CD4-positive, alpha-beta T cell (primary cell): ENCODE results near the gene COA6. TPM values are rescaled to one million over a fixed set of nuclear protein-coding genes. Genes with fewer than 3 reads are reported as not detected.
A peak's percentile ranks its signal among the peaks of the same experiment; 100 is the strongest.

Experiments
- ATAC-seq: fragments of 200-7000 bp; cut with Tn5 transposase; one replicate; pipeline ENCODE4 v1.10.0; 2022; ENCODE audit warnings: mild to moderate bottlenecking; ENCODE audit not compliant: poor library complexity
- CTCF ChIA-PET: fragments of 350-600 bp; sonication (Branson Sonifier 250); formaldehyde crosslinking; loops from one replicate; lab custom pipeline; 2021; ENCODE audit warnings: antibody characterized with exemption, inconsistent platforms; lab: Charles Lee
- POLR2A ChIA-PET: fragments of 350-600 bp; sonication (Branson Sonifier 250); formaldehyde crosslinking; loops from one replicate; lab custom pipeline; 2021; ENCODE audit warnings: antibody characterized with exemption, inconsistent platforms; lab: Charles Lee
- DNase-seq, 14 experiments: peaks; one replicate each; pipeline ENCODE4 v3.0.0-alpha.2; 2013 to 2020; ENCODE audit warnings: mixed read lengths in 2 of 14
- H3K27ac ChIP-seq, 2 donors: one replicate each; pipeline versions ENCODE4 v1.5.1 to v1.7.0; 2013; ENCODE audit warnings: low read length in 2 of 2, low read depth in 1 of 2, mild to moderate bottlenecking in 1 of 2
- H3K27me3 ChIP-seq, 2 experiments: 1 replicate in 1 of 2; 2 replicates in 1 of 2; pipeline versions ENCODE4 v1.6.1 to v1.7.0; 2013; ENCODE audit warnings: low read length in 2 of 2, control low read depth in 1 of 2, mild to moderate bottlenecking in 1 of 2, moderate library complexity in 1 of 2; ENCODE audit not compliant: insufficient read depth in 2 of 2, control insufficient read depth in 1 of 2
- H3K36me3 ChIP-seq: one replicate; pipeline ENCODE4 v1.6.1; 2013; ENCODE audit warnings: low read length, control low read depth; ENCODE audit not compliant: insufficient read depth
- H3K4me1 ChIP-seq: one replicate; pipeline ENCODE4 v1.6.1; 2013; ENCODE audit warnings: low read length, control low read depth; ENCODE audit not compliant: insufficient read depth
- H3K4me3 ChIP-seq: one replicate; pipeline ENCODE4 v1.5.1; 2013; ENCODE audit warnings: mild to moderate bottlenecking, low read length, moderate library complexity
- H3K9me3 ChIP-seq, 2 experiments: 1 replicate in 1 of 2; 2 replicates in 1 of 2; pipeline versions ENCODE4 v1.6.1 to v1.7.0; 2013; ENCODE audit warnings: low read length in 2 of 2, mild to moderate bottlenecking in 2 of 2, control low read depth in 1 of 2, moderate library complexity in 1 of 2; ENCODE audit not compliant: control insufficient read depth in 1 of 2, insufficient read depth in 1 of 2
- H3K27ac Mint-ChIP-seq: one replicate; pipeline ENCODE4 v1.8.0; 2020; ENCODE audit warnings: mixed read lengths
- H3K27me3 Mint-ChIP-seq: one replicate; pipeline ENCODE4 v1.8.0; 2021; ENCODE audit warnings: mixed read lengths
- H3K36me3 Mint-ChIP-seq: one replicate; pipeline ENCODE4 v1.8.0; 2021; ENCODE audit warnings: low read depth, mixed read lengths
- H3K4me1 Mint-ChIP-seq: one replicate; pipeline ENCODE4 v1.8.0; 2021; ENCODE audit warnings: low read depth, mixed read lengths
- H3K4me3 Mint-ChIP-seq: one replicate; pipeline ENCODE4 v1.8.0; 2020; ENCODE audit warnings: mild to moderate bottlenecking, mixed read lengths
- H3K9me3 Mint-ChIP-seq: one replicate; pipeline ENCODE4 v1.8.0; 2020; ENCODE audit warnings: mixed read lengths
- CTCF ChIP-seq: fragments of 200-600 bp; IDR thresholded peaks from one replicate; pipeline ENCODE4 v1.8.0; 2022; ENCODE audit warnings: antibody characterized with exemption, mild to moderate bottlenecking
- intact Hi-C, 2 experiments: fragments of 100-400 bp; cut with DNase I in 1 of 2; cut with micrococcal nuclease in 1 of 2; formaldehyde crosslinking; loops; one replicate each; pipeline versions ENCODE4 v1.15.1 to v1.9.0; 2023 to 2025; cut with DNase I, micrococcal nuclease
- total RNA-seq, 174 experiments: library from RNA in 2 of 174; stranded (reverse) in 2 of 174; gene quantifications; one replicate each; pipeline ENCODE4 v1.2.3 and lab custom pipeline; 2021 to 2026

The COA6 gene
- total RNA-seq, 2 experiments from 2014 or later = 10.0 to 12.2 TPM

GRCh38 chr1:234371414-234371813 is 1.8 kb upstream of the COA6 start:
- Histone ChIP-seq H3K27ac (no peak overlapping the region), H3K9me3 (no peaks in the 10 kb centered on the region), H3K4me3 (no peak overlapping the region), H3K27me3 (no peaks in the 10 kb centered on the region), H3K4me1 (peaks cover 30% of the 10 kb centered on the region), H3K36me3 (peaks cover 10% of the 10 kb centered on the region)
- peak overlapping the region; percentile 99 for H3K27ac Mint-ChIP-seq
- intact Hi-C loops = loop anchor here (5.0 to 10.0 kb wide), 6 partner anchors 36 to 1131 kb away; partner anchors contain the start of genes TARBP1 (in 2 of the 2), ARID4B (in 1 of the 2), B3GALNT2 (in 1 of the 2) and GGPS1 (in 1 of the 2)
- H3K4me1 Mint-ChIP-seq = peaks cover 54% of the 10 kb centered on the region
- ChIA-PET CTCF (interaction anchor here (3.7 kb wide), 1 partner anchor 45 kb away, joined by 19 read pairs; no protein-coding TSS in a partner anchor), POLR2A (interaction anchor here (0.9 to 1.5 kb wide), 3 partner anchors 14 to 106 kb away, joined by 3 read pairs; no protein-coding TSS in a partner anchor)
- no peaks in the 10 kb centered on the region for H3K9me3 Mint-ChIP-seq
- peaks cover 33% of the 10 kb centered on the region for H3K36me3 Mint-ChIP-seq
- H3K27me3 Mint-ChIP-seq = no peaks in the 10 kb centered on the region
- TF ChIP-seq CTCF = no peak
- DNase-seq (no peak), ATAC-seq (no peak)
- H3K4me3 Mint-ChIP-seq = peak overlapping the region; percentile 36

- Histone ChIP-seq H3K36me3 (peaks cover 14% of the 10 kb centered on the region), H3K27me3 (no peaks in the 10 kb centered on the region), H3K4me3 (peak overlapping the region; percentile 79), H3K27ac (no peak overlapping the region), H3K9me3 (no peaks in the 10 kb centered on the region), H3K4me1 (peaks cover 33% of the 10 kb centered on the region)
- intact Hi-C loops = loop anchor here (5.0 to 10.0 kb wide), 6 partner anchors 35 to 1130 kb away; partner anchors contain the start of genes TARBP1 (in 2 of the 2), ARID4B (in 1 of the 2), B3GALNT2 (in 1 of the 2) and GGPS1 (in 1 of the 2)
- POLR2A ChIA-PET = interaction anchor here (1.1 to 2.8 kb wide), 12 partner anchors 12 to 788 kb away, joined by 3 to 54 read pairs (median 8); partner anchors contain the start of genes RBM34 and TARBP1
- CTCF ChIA-PET = interaction anchor here (1.0 to 3.7 kb wide), 4 partner anchors 37 to 1132 kb away, joined by 4 to 19 read pairs (median 5); partner anchors contain the start of gene B3GALNT2
- Mint-ChIP-seq H3K4me3 (peak overlapping the region; percentile 97), H3K36me3 (peaks cover 41% of the 10 kb centered on the region), H3K27me3 (no peaks in the 10 kb centered on the region), H3K9me3 (no peaks in the 10 kb centered on the region), H3K4me1 (peaks cover 57% of the 10 kb centered on the region), H3K27ac (peak overlapping the region; percentile 99)
- TF ChIP-seq CTCF = no peak
- ATAC-seq (no peak), DNase-seq (no peak)
Measured at GRCh38 chr1:234372011-234372757, 1.1 kb upstream of the COA6 start.

- Histone ChIP-seq H3K4me3 (peak overlapping the region; percentile 79), H3K36me3 (peaks cover 24% of the 10 kb centered on the region), H3K27ac (peak overlapping the region; percentile 95 to 98), H3K27me3 (no peaks in the 10 kb centered on the region), H3K4me1 (peaks cover 31% of the 10 kb centered on the region), H3K9me3 (no peaks in the 10 kb centered on the region)
- H3K4me1 Mint-ChIP-seq = peaks cover 62% of the 10 kb centered on the region
- CTCF ChIA-PET = interaction anchor here (0.7 to 3.7 kb wide), 11 partner anchors 10 to 1131 kb away, joined by 3 to 19 read pairs (median 4); partner anchors contain the start of gene B3GALNT2
- H3K36me3 Mint-ChIP-seq = peaks cover 58% of the 10 kb centered on the region
- intact Hi-C loops = loop anchor here (1.0 to 10.0 kb wide), 8 partner anchors 33 to 1128 kb away; partner anchors contain the start of genes TARBP1 (in 2 of the 2), ARID4B (in 1 of the 2), B3GALNT2 (in 1 of the 2) and GGPS1 (in 1 of the 2)
- ATAC-seq (no peak), DNase-seq (no peak)
- peak overlapping the region; percentile 97 for H3K4me3 Mint-ChIP-seq
- no peak for TF ChIP-seq CTCF
- H3K27me3 Mint-ChIP-seq = no peaks in the 10 kb centered on the region
- POLR2A ChIA-PET = interaction anchor here (0.7 to 2.8 kb wide), 29 partner anchors 8 to 1131 kb away, joined by 3 to 54 read pairs (median 6); partner anchors contain the start of genes B3GALNT2, RBM34, TARBP1 and TOMM20
- H3K27ac Mint-ChIP-seq = peak overlapping the region; percentile 99
- no peaks in the 10 kb centered on the region for H3K9me3 Mint-ChIP-seq
Measured at GRCh38 chr1:234373959-234374254, 651 bp downstream of the COA6 start.
